SK-N-SH (cell line): Measurements from ENCODE around the gene ANKS1B. TPM values are rescaled to one million over a fixed set of nuclear protein-coding genes. Genes with fewer than 3 reads are reported as not detected.

Experiments
- CTCF ChIA-PET: fragments of 300-600, 350-600 bp; formaldehyde crosslinking; extraction: SDS; loops from one replicate; lab custom pipeline; 2021; lab: Yijun Ruan, JAX
- POLR2A ChIA-PET: fragments of 350-600 bp; sonication (Branson Sonifier 250); formaldehyde crosslinking; extraction: SDS; loops from one replicate; lab custom pipeline; 2020; ENCODE audit warnings: antibody characterized with exemption, inconsistent platforms; lab: Yijun Ruan, JAX
- DNase-seq: peaks from one replicate; pipeline ENCODE4 v3.0.0; 2012
- H2AFZ ChIP-seq: fragments of 200-600 bp; sonication (generic); 2 replicates; pipeline ENCODE4 v1.8.1; 2016; ENCODE audit warnings: antibody characterized with exemption, mild to moderate bottlenecking, low read depth
- H3F3A ChIP-seq: fragments of 200-600 bp; sonication (generic); replicated peaks from 2 replicates; pipeline ENCODE3; 2016; ENCODE audit warnings: antibody characterized with exemption, mild to moderate bottlenecking; ENCODE audit not compliant: insufficient read depth
- H3K27ac ChIP-seq, 2 experiments: fragments of 200-500 bp in 1 of 2; fragments of 200-600 bp in 1 of 2; sonication (Bioruptor generic) in 1 of 2; sonication (generic), shearing (Covaris generic) in 1 of 2; 2 replicates each; pipeline versions ENCODE4 v1.5.1 to v1.6.1; 2014 to 2016; ENCODE audit warnings: low read depth in 2 of 2, inconsistent platforms in 1 of 2, low read length in 1 of 2, mild to moderate bottlenecking in 1 of 2, mixed read lengths in 1 of 2
- H3K27me3 ChIP-seq: fragments of 200-600 bp; sonication (generic), shearing (Covaris generic); 2 replicates; pipeline ENCODE4 v1.6.1; 2016; ENCODE audit warnings: mixed run types; ENCODE audit not compliant: insufficient read depth
- H3K36me3 ChIP-seq, 2 experiments: fragments of 200-500 bp in 1 of 2; fragments of 200-600 bp in 1 of 2; sonication (Bioruptor generic) in 1 of 2; sonication (generic) in 1 of 2; replicated peaks in 1 of 2; 2 replicates each; pipeline versions ENCODE3 to v1.5.1; 2014 to 2016; ENCODE audit warnings: low read length in 1 of 2, mild to moderate bottlenecking in 1 of 2; ENCODE audit not compliant: insufficient read depth in 2 of 2, control insufficient read depth in 1 of 2
- H3K4me1 ChIP-seq, 2 experiments: fragments of 200-500 bp in 1 of 2; fragments of 200-600 bp in 1 of 2; sonication (Bioruptor generic) in 1 of 2; sonication (generic), shearing (Covaris generic) in 1 of 2; 2 replicates each; pipeline versions ENCODE4 v1.5.1 to v1.6.1; 2014 to 2016; ENCODE audit warnings: low read depth in 1 of 2, low read length in 1 of 2, mixed run types in 1 of 2; ENCODE audit not compliant: insufficient read depth in 2 of 2, control insufficient read depth in 1 of 2
- H3K4me2 ChIP-seq: fragments of 200-600 bp; sonication (generic), shearing (Covaris generic); 2 replicates; pipeline ENCODE4 v1.6.1; 2017; ENCODE audit warnings: mixed run types
- H3K4me3 ChIP-seq, 2 experiments: fragments of 200-500 bp in 1 of 2; fragments of 200-600 bp in 1 of 2; sonication (Bioruptor generic) in 1 of 2; sonication (generic), shearing (Covaris generic) in 1 of 2; 2 replicates each; pipeline versions ENCODE4 v1.5.1 to v1.8.1; 2014 to 2016; ENCODE audit warnings: low read depth in 2 of 2, inconsistent platforms in 1 of 2, low read length in 1 of 2, mild to moderate bottlenecking in 1 of 2, mixed read lengths in 1 of 2, moderate library complexity in 1 of 2
- H3K79me2 ChIP-seq: fragments of 200-600 bp; sonication (generic); 2 replicates; pipeline ENCODE4 v1.8.1; 2017; ENCODE audit warnings: mild to moderate bottlenecking; ENCODE audit not compliant: insufficient read depth
- H3K9ac ChIP-seq: fragments of 200-600 bp; sonication (generic); 2 replicates; pipeline ENCODE4 v1.6.1; 2017; ENCODE audit warnings: mixed run types
- H3K9me2 ChIP-seq: fragments of 200-600 bp; sonication (generic); 2 replicates; pipeline ENCODE4 v1.6.1; 2017; ENCODE audit warnings: mixed run types
- H3K9me3 ChIP-seq: fragments of 200-600 bp; sonication (generic); 2 replicates; pipeline ENCODE4 v1.6.1; 2017; ENCODE audit warnings: mixed run types, mild to moderate bottlenecking, moderate library complexity
- H4K20me1 ChIP-seq: fragments of 200-600 bp; sonication (generic); 2 replicates; pipeline ENCODE4 v1.6.1; 2017; ENCODE audit warnings: mild to moderate bottlenecking, mixed run types; ENCODE audit not compliant: insufficient read depth
- ELF1 ChIP-seq: IDR thresholded peaks from 2 replicates; pipeline ENCODE4 v1.4.0; 2012
- EP300 ChIP-seq, 2 experiments: IDR thresholded peaks; 2 replicates each; pipeline versions ENCODE4 v1.4.0 to v1.6.1; 2012; ENCODE audit warnings: borderline replicate concordance in 1 of 2, low read depth in 1 of 2, low read length in 1 of 2
- FOXJ3 ChIP-seq: sonication (generic); formaldehyde crosslinking; IDR thresholded peaks from 2 replicates; pipeline ENCODE4 v1.5.1; 2020; ENCODE audit warnings: mild to moderate bottlenecking, missing genetic modification reagents
- IRF3 ChIP-seq: fragments of 150-350 bp; IDR thresholded peaks from 2 replicates; pipeline ENCODE4 v1.6.1; 2016; ENCODE audit warnings: mild to moderate bottlenecking, low read depth, low read length
- MEF2A ChIP-seq: IDR thresholded peaks from 2 replicates; pipeline ENCODE4 v1.4.0; 2012; ENCODE audit warnings: low read depth, borderline replicate concordance
- MXI1 ChIP-seq: IDR thresholded peaks from 2 replicates; pipeline ENCODE4 v1.6.1; 2012; ENCODE audit warnings: mild to moderate bottlenecking, low read depth, low read length, improper control_type of control experiment
- POLR2AphosphoS5 ChIP-seq: IDR thresholded peaks from 2 replicates; pipeline ENCODE4 v1.6.1; 2012; ENCODE audit warnings: low read depth, low read length
- REST ChIP-seq: IDR thresholded peaks from 2 replicates; pipeline ENCODE4 v1.6.1; 2012; ENCODE audit warnings: mild to moderate bottlenecking, low read depth, low read length, moderate library complexity
- RXRA ChIP-seq: IDR thresholded peaks from 2 replicates; pipeline ENCODE4 v1.4.0; 2012; ENCODE audit warnings: low read depth, mild to moderate bottlenecking, borderline replicate concordance
- USF1 ChIP-seq: IDR thresholded peaks from 2 replicates; pipeline ENCODE4 v1.4.0; 2012; ENCODE audit warnings: low read depth, borderline replicate concordance
- YY1 ChIP-seq: IDR thresholded peaks from 2 replicates; pipeline ENCODE4 v1.4.0; 2012; ENCODE audit warnings: low read depth, mild to moderate bottlenecking
- ZBTB33 ChIP-seq: IDR thresholded peaks from 2 replicates; pipeline ENCODE4 v1.4.0; 2012; ENCODE audit warnings: low read depth, borderline replicate concordance
- WGBS: methylation state at CpG from one replicate; pipeline ENCODE4 v1.1.6; 2017; ENCODE audit warnings: low lambda C conversion rate; 5-methylcytosine and 5-hydroxymethylcytosine counted together
- polyA plus RNA-seq, 3 experiments: library from polyadenylated mRNA; depleted of rRNA; stranded (reverse); fragments of >200 nt; gene quantifications; 2 replicates each; pipeline ENCODE4 v1.2.3, GENCODE V29; 2012

Gene ANKS1B
- polyA plus RNA-seq, 1 of the 3 experiments (the other 2 are of a cell fraction): 1.8 TPM

GRCh38 chr12:99722690-99723486, 261.8 kb downstream of the ANKS1B start:
- ChIA-PET POLR2A (no interaction called here), CTCF (no interaction called here)

More at GRCh38 chr12:99722690-99723486, 261.8 kb downstream of the ANKS1B start:
- no peak overlapping the region for H2AFZ ChIP-seq
- H3F3A ChIP-seq: no peaks in the 10 kb centered on the region
- DNase-seq: no peak
- no peaks in the 10 kb centered on the region for H3K4me1 ChIP-seq
- 74% methylated on average over 6 of the region's 9 CpGs for WGBS
- no peaks in the 10 kb centered on the region for H3K9me2 ChIP-seq
- no peak overlapping the region for H3K27ac ChIP-seq
- TF ChIP-seq ZBTB33: no peak
- TF ChIP-seq IRF3: no peak
- no peak for TF ChIP-seq RXRA
- no peak for TF ChIP-seq EP300 (IDR thresholded peaks at IDR 0.05; ENCODE audit: borderline replicate concordance in 1 of 2, low read depth in 1 of 2, low read length in 1 of 2)
- no peak for TF ChIP-seq USF1
- TF ChIP-seq FOXJ3 (CRISPR knock-in tag): no peak
- TF ChIP-seq ELF1: no peak
- no peak for TF ChIP-seq REST
- TF ChIP-seq YY1: no peak
- TF ChIP-seq POLR2AphosphoS5: no peak
- TF ChIP-seq MEF2A: no peak
- TF ChIP-seq MXI1: no peak
- no peaks in the 10 kb centered on the region for H3K27me3 ChIP-seq
- H3K79me2 ChIP-seq: no peaks in the 10 kb centered on the region
- H3K4me2 ChIP-seq: no peak overlapping the region
- H3K9ac ChIP-seq: no peak overlapping the region
- no peaks in the 10 kb centered on the region for H3K9me3 ChIP-seq
- no peaks in the 10 kb centered on the region for H3K36me3 ChIP-seq
- no peak overlapping the region for H3K4me3 ChIP-seq
- no peaks in the 10 kb centered on the region for H4K20me1 ChIP-seq
